HepG2 (cell line): ENCODE measurements around the gene BEX2. TPM values are rescaled to one million over a fixed set of nuclear protein-coding genes. Genes with fewer than 3 reads are reported as not detected.

ENCODE experiments used
- ATAC-seq: fragments of 200-7000 bp; cut with Tn5 transposase; 3 replicates; pipeline ENCODE4 v1.9.1; 2020; ENCODE audit warnings: mild to moderate bottlenecking, moderate library complexity
- BruUV-seq: library from RNA; stranded (reverse); fragments of 400-500 nt; replicated peaks from 2 replicates; lab custom pipeline; 2021; lab: Mats Ljungman, UMichigan
- CTCF ChIA-PET: fragments of 300-600 bp; formaldehyde crosslinking; extraction: SDS; loops from one replicate; lab custom pipeline; 2021; ENCODE audit warnings: low total read pairs, inconsistent platforms, low intra/inter-chr PET ratio; lab: Yijun Ruan, JAX
- POLR2A ChIA-PET: fragments of 350-600 bp; sonication (Branson Sonifier 250); formaldehyde crosslinking; loops from one replicate; lab custom pipeline; 2020; ENCODE audit warnings: antibody characterized with exemption, inconsistent platforms; lab: Yijun Ruan, JAX
- DNase-seq: peaks from one replicate; pipeline ENCODE4 v3.0.0-alpha.2; 2015; ENCODE audit warnings: low spot score
- FAIRE-seq: peaks from 3 replicates; lab custom pipeline; 2011; peaks lifted over from hg19 to GRCh38; lab: Jason Lieb, UNC
- H2AFZ ChIP-seq: one replicate; pipeline ENCODE4 v1.6.1; 2011; ENCODE audit warnings: low read length, inconsistent platforms
- H3K27ac ChIP-seq: fragments of 300-600 bp; 3 replicates; pipeline ENCODE4 v1.8.0; 2011; ENCODE audit warnings: mixed run types, mild to moderate bottlenecking, mixed read lengths, low read length, inconsistent platforms; ENCODE audit not compliant: insufficient read depth; ENCODE audit errors: extremely low read length
- H3K27me3 ChIP-seq, 2 experiments: fragments of 200-600 bp in 1 of 2; 2 replicates in 1 of 2; 3 replicates in 1 of 2; pipeline versions ENCODE4 v1.6.0 to v1.8.0; 2011; ENCODE audit warnings: low read length in 2 of 2, mild to moderate bottlenecking in 2 of 2, moderate library complexity in 2 of 2, inconsistent platforms in 1 of 2; ENCODE audit not compliant: insufficient read depth in 2 of 2, control insufficient read depth in 1 of 2
- H3K36me3 ChIP-seq, 2 experiments: fragments of 200-600 bp in 1 of 2; replicated peaks in 1 of 2; 2 replicates in 1 of 2; 3 replicates in 1 of 2; pipeline versions ENCODE4 v1.5.1 to v1.8.0; 2011; ENCODE audit warnings: low read length in 2 of 2, inconsistent platforms in 1 of 2; ENCODE audit not compliant: insufficient read depth in 2 of 2, control insufficient read depth in 1 of 2
- H3K4me1 ChIP-seq: 2 replicates; pipeline ENCODE4 v1.5.1; 2012; ENCODE audit warnings: low read length, inconsistent platforms; ENCODE audit not compliant: insufficient read depth
- H3K4me2 ChIP-seq: 2 replicates; pipeline ENCODE4 v1.6.0; 2011; ENCODE audit warnings: low read depth, low read length, inconsistent platforms
- H3K4me3 ChIP-seq, 3 experiments: fragments of 200-600 bp in 1 of 3; sonication (generic), shearing (Covaris generic) in 1 of 3; replicated peaks in 1 of 3; 2 replicates each; pipeline ENCODE4 v1.5.1; 2011 to 2016; ENCODE audit warnings: low read length in 3 of 3, inconsistent platforms in 2 of 3, low read depth in 2 of 3, mild to moderate bottlenecking in 2 of 3, control low read depth in 1 of 3, mixed read lengths in 1 of 3; ENCODE audit not compliant: insufficient read depth in 1 of 3
- H3K79me2 ChIP-seq: one replicate; pipeline ENCODE4 v1.6.1; 2011; ENCODE audit warnings: low read length, inconsistent platforms; ENCODE audit not compliant: insufficient read depth
- H3K9ac ChIP-seq: 2 replicates; pipeline ENCODE4 v1.6.0; 2011; ENCODE audit warnings: mild to moderate bottlenecking, low read depth, low read length, inconsistent platforms; ENCODE audit not compliant: insufficient read depth
- H3K9me3 ChIP-seq: 2 replicates; pipeline ENCODE4 v1.5.1; 2012; ENCODE audit warnings: mild to moderate bottlenecking, low read length
- H4K20me1 ChIP-seq: 2 replicates; pipeline ENCODE4 v1.6.0; 2011; ENCODE audit warnings: inconsistent platforms, mild to moderate bottlenecking, low read length, moderate library complexity; ENCODE audit not compliant: insufficient read depth
- ATF7 ChIP-seq, 2 experiments: fragments of 450-650 bp in 1 of 2; sonication (generic) in 1 of 2; formaldehyde crosslinking in 1 of 2; IDR thresholded peaks; 2 replicates each; pipeline versions ENCODE4 v1.4.0 to v1.6.1; 2016 to 2020; ENCODE audit warnings: antibody characterized with exemption in 1 of 2, mild to moderate bottlenecking in 1 of 2, missing genetic modification reagents in 1 of 2
- KDM6A ChIP-seq: IDR thresholded peaks from 2 replicates; pipeline ENCODE4 v1.6.1; 2016; ENCODE audit warnings: low read depth
- KLF11 ChIP-seq: IDR thresholded peaks from 2 replicates; pipeline ENCODE4 v1.6.1; 2016; ENCODE audit warnings: missing compliant biosample characterization
- MIER3 ChIP-seq: IDR thresholded peaks from 2 replicates; pipeline ENCODE4 v1.6.1; 2016; ENCODE audit warnings: missing compliant biosample characterization, borderline replicate concordance
- NBN ChIP-seq: fragments of 450-650 bp; conservative IDR thresholded peaks from 2 replicates; pipeline ENCODE4 v1.6.1; 2017
- NFIB ChIP-seq: sonication (generic); formaldehyde crosslinking; IDR thresholded peaks from 2 replicates; pipeline ENCODE4 v1.9.0; 2021; ENCODE audit warnings: missing genetic modification reagents, mild to moderate bottlenecking, borderline replicate concordance
- NR2C2 ChIP-seq: sonication (generic); formaldehyde crosslinking; IDR thresholded peaks from 2 replicates; pipeline ENCODE4 v1.4.0; 2020; ENCODE audit warnings: missing genetic modification reagents, mild to moderate bottlenecking, moderate library complexity, borderline replicate concordance
- PCBP2 ChIP-seq: fragments of 200-400 bp; formaldehyde crosslinking; optimal IDR thresholded peaks from 2 replicates; pipeline ENCODE3; 2018; ENCODE audit warnings: low read length, low read depth; ENCODE audit not compliant: poor library complexity, severe bottlenecking
- PRPF4 ChIP-seq: fragments of 200-400 bp; formaldehyde crosslinking; IDR thresholded peaks from 2 replicates; pipeline ENCODE4 v1.6.1; 2016; ENCODE audit warnings: low read length, low read depth; ENCODE audit not compliant: poor library complexity, severe bottlenecking
- SIN3B ChIP-seq: fragments of 150-350 bp; IDR thresholded peaks from 2 replicates; pipeline ENCODE4 v1.6.1; 2014; ENCODE audit warnings: low read length
- SP5 ChIP-seq: IDR thresholded peaks from 2 replicates; pipeline ENCODE4 v1.6.1; 2016; ENCODE audit warnings: low read depth, borderline replicate concordance
- ZNF121 ChIP-seq: sonication (generic); formaldehyde crosslinking; IDR thresholded peaks from 2 replicates; pipeline ENCODE4 v1.5.0; 2020; ENCODE audit warnings: mild to moderate bottlenecking, missing genetic modification reagents
- ZNF180 ChIP-seq: sonication (generic); formaldehyde crosslinking; IDR thresholded peaks from 2 replicates; pipeline ENCODE4 v1.4.0; 2020; ENCODE audit warnings: low read depth, missing genetic modification reagents, borderline replicate concordance
- ZNF550 ChIP-seq: sonication (generic); formaldehyde crosslinking; IDR thresholded peaks from 2 replicates; pipeline ENCODE4 v1.4.0; 2020; ENCODE audit warnings: mild to moderate bottlenecking, missing genetic modification reagents, borderline replicate concordance
- ZNF629 ChIP-seq: sonication (generic); formaldehyde crosslinking; conservative IDR thresholded peaks from 2 replicates; pipeline ENCODE4 v1.5.0; 2020; ENCODE audit warnings: missing genetic modification reagents
- ZNF720 ChIP-seq: sonication (generic); formaldehyde crosslinking; IDR thresholded peaks from 2 replicates; pipeline ENCODE4 v1.4.0; 2020; ENCODE audit warnings: missing genetic modification reagents
- ZNF777 ChIP-seq: sonication (generic); formaldehyde crosslinking; IDR thresholded peaks from 2 replicates; pipeline ENCODE4 v1.4.0; 2020; ENCODE audit warnings: missing genetic modification reagents
- ZNF780A ChIP-seq: sonication (generic); formaldehyde crosslinking; IDR thresholded peaks from 2 replicates; pipeline ENCODE4 v1.8.0; 2022; ENCODE audit warnings: mild to moderate bottlenecking, missing genetic modification reagents, moderate library complexity
- WGBS: methylation state at CpG from one replicate; pipeline ENCODE4 v1.1.6; 2017; ENCODE audit warnings: low lambda C conversion rate; 5-methylcytosine and 5-hydroxymethylcytosine counted together
- in situ Hi-C: cut with HindIII; loops from 2 replicates; pipeline ENCODE4 v1.10.0; 2017; ENCODE audit warnings: low pct_unique_long_range_greater_than_20kb; ENCODE audit not compliant: extremely low pct_ligation_motif_present
- intact Hi-C: fragments of 100-400 bp; cut with micrococcal nuclease; formaldehyde crosslinking; loops from one replicate; pipeline ENCODE4 v1.10.0; 2022; ENCODE audit not compliant: unreplicated experiment
- polyA plus RNA-seq, 8 experiments: library from polyadenylated mRNA; depleted of rRNA in 3 of 8; stranded (reverse) in 7 of 8; unstranded in 1 of 8; fragments of >200 nt; fragmentation: Illumina TruSeq in 4 of 8; extraction: Trizol in 4 of 8; gene quantifications; 2 replicates each; pipeline versions ENCODE4 v1.2.1 to v1.2.3, GENCODE V29; 2011 to 2016; ENCODE audit warnings: low read depth in 4 of 8, missing spikeins in 1 of 8, mixed read lengths in 1 of 8; ENCODE audit not compliant: insufficient read depth in 1 of 8
- total RNA-seq, 5 experiments: library from RNA; depleted of rRNA; stranded (reverse); fragments of >200 nt; fragmentation: Illumina TruSeq; extraction: Trizol; gene quantifications; 2 replicates each; pipeline ENCODE4 v1.2.3, GENCODE V29; 2016; ENCODE audit warnings: low read depth in 1 of 5
- TF ChIP-seq, protein P1 (sequence below): sonication (generic); formaldehyde crosslinking; IDR thresholded peaks from 2 replicates; pipeline ENCODE4 v1.5.0; 2020; ENCODE audit warnings: missing genetic modification reagents
- TF ChIP-seq, protein P2 (sequence below): sonication (generic); formaldehyde crosslinking; IDR thresholded peaks from 2 replicates; pipeline ENCODE4 v1.4.0; 2020; ENCODE audit warnings: missing genetic modification reagents

BEX2 gene
- total and polyA plus RNA-seq, 2 of the 13 experiments (the other 11 are each of a cell fraction or from before 2014, with no cell fraction given), result 0.46 to 0.54 TPM

DNA sequence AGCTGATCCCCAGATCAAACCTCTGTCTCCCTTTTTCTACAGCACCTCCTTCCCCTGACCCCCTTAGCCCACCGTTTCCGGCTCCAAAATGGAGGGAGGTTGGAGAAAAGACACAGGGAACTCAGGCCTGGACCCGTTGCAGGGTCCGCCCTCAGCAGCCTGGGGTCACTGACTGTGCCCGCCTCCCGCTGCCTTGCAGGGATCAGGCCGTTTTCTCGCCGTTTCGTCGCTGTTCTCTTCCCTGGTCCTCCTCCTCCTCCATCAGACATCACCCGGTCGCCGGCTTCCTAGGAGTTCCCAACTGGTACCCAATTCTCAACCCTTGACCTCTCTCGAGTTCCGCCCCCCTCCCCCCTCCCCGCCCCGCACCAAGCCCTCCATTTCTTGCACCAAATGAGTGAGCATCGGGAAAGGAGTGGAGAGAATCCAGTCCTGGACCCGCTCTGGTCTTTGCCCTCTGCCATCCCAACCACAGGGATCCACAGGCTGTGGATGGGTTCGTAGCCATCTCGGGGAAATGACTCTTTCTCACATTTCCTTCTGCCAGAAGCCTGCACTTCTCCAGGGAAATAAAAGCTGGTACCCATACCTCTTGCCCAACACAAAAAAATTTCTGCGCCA, 34.7 kb downstream of the BEX2 start:
- Histone ChIP-seq H3K36me3 (no peaks in the 10 kb centered on the region), H2AFZ (no peak overlapping the region), H3K9me3 (no peaks in the 10 kb centered on the region), H3K9ac (no peak overlapping the region), H3K27ac (no peak overlapping the region), H3K27me3 (no peaks in the 10 kb centered on the region), H3K79me2 (no peaks in the 10 kb centered on the region), H3K4me1 (no peaks in the 10 kb centered on the region), H3K4me3 (no peak overlapping the region), H3K4me2 (no peak overlapping the region), H4K20me1 (no peaks in the 10 kb centered on the region)
- CTCF ChIA-PET, result no interaction called here
- DNase-seq (no peak), ATAC-seq (no peak), FAIRE-seq (no peak)
- BruUV-seq, result no TSS peak
- no peak for TF ChIP-seq ZNF780A (CRISPR knock-in tag)
- TF ChIP-seq, protein P1, sequence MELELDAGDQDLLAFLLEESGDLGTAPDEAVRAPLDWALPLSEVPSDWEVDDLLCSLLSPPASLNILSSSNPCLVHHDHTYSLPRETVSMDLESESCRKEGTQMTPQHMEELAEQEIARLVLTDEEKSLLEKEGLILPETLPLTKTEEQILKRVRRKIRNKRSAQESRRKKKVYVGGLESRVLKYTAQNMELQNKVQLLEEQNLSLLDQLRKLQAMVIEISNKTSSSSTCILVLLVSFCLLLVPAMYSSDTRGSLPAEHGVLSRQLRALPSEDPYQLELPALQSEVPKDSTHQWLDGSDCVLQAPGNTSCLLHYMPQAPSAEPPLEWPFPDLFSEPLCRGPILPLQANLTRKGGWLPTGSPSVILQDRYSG (CRISPR knock-in tag), result no peak
- no peak for TF ChIP-seq ZNF629 (CRISPR knock-in tag)
- no peak for TF ChIP-seq PCBP2
- no peak for TF ChIP-seq KDM6A
- no peak for TF ChIP-seq KLF11 (CRISPR knock-in tag)
- TF ChIP-seq, protein P2, sequence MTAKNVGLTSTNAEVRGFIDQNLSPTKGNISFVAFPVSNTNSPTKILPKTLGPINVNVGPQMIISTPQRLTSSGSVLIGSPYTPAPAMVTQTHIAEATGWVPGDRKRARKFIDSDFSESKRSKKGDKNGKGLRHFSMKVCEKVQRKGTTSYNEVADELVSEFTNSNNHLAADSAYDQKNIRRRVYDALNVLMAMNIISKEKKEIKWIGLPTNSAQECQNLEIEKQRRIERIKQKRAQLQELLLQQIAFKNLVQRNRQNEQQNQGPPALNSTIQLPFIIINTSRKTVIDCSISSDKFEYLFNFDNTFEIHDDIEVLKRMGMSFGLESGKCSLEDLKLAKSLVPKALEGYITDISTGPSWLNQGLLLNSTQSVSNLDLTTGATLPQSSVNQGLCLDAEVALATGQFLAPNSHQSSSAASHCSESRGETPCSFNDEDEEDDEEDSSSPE (CRISPR knock-in tag), result no peak
- TF ChIP-seq MIER3 (CRISPR knock-in tag), result no peak
- TF ChIP-seq PRPF4, result no peak
- no peak for TF ChIP-seq ZNF180 (CRISPR knock-in tag)
- TF ChIP-seq ZNF550 (CRISPR knock-in tag), result no peak
- no peak for TF ChIP-seq ZNF777
- no peak for TF ChIP-seq ZNF720 (CRISPR knock-in tag)
- no peak for TF ChIP-seq NBN
- no peak for TF ChIP-seq NR2C2 (CRISPR knock-in tag)
- TF ChIP-seq ATF7 (IDR thresholded peaks at IDR 0.05), result no peak
- no peak for TF ChIP-seq ATF7 (CRISPR knock-in tag; IDR thresholded peaks at IDR 0.05)
- no peak for TF ChIP-seq SIN3B
- TF ChIP-seq NFIB (CRISPR knock-in tag), result no peak
- no peak for TF ChIP-seq ZNF121 (CRISPR knock-in tag)
- no peak for TF ChIP-seq SP5 (CRISPR knock-in tag)
- intact Hi-C loops (no loop called here), in situ Hi-C loops (no loop called here)
- POLR2A ChIA-PET, result no interaction called here
- 51% methylated on average over 17 of the region's 23 CpGs for WGBS
